Stimulated activated CD8-positive, alpha-beta memory T cell treated with anti-CD3 and anti-CD28 coated beads, Interleukin-7, amount 100 ng/mL, for 48 hours (primary cell): Measurements from ENCODE around the gene ZFAND3.

Experiments used
- DNase-seq, 2 donors: peaks; one replicate each; pipeline ENCODE4 v3.0.0-alpha.2; 2020; ENCODE audit warnings: low read depth in 1 of 2; ENCODE audit errors: extremely low read depth in 1 of 2

Gene ZFAND3

DNA sequence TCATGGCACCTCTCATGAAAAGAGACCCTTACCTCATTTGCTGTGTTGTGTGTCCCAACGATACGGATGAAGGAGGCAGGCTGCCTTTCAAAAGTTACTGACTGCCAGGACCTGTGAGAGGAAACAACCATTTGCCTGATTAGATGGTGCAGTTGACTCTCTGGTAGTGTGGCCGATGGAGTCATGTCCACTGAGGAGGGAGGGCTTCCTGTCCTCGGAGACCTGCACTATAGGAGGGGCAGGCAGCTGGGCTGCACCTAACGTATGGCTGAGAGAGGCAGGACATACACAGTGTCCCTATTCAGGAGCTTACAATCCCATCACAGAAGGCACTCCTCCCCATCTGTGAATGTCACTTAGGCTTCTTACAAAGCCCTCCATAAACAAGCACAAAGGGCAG is 373.0 kb downstream of the ZFAND3 start:
- DNase-seq, result no peak

DNA sequence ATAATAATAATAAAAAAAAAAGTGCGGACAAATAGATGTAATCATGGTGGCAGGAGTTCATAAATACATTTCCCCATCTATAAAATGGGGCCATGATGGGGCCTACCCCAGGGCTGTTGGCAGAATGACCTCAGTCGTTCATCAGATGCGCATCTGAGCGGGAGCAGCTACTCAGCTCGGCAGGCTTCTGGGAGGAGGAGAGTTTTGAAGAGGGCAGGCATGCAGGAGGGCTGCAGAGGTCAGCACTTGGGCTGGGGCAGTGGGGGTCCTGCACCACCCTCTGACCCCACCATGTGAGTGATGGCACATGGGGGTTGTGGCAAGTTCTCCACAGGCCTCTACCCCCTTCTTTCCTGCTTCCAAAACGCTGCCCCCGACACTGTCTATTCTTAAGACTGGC is 373.5 kb downstream of the ZFAND3 start:
- DNase-seq, result no peak

DNA sequence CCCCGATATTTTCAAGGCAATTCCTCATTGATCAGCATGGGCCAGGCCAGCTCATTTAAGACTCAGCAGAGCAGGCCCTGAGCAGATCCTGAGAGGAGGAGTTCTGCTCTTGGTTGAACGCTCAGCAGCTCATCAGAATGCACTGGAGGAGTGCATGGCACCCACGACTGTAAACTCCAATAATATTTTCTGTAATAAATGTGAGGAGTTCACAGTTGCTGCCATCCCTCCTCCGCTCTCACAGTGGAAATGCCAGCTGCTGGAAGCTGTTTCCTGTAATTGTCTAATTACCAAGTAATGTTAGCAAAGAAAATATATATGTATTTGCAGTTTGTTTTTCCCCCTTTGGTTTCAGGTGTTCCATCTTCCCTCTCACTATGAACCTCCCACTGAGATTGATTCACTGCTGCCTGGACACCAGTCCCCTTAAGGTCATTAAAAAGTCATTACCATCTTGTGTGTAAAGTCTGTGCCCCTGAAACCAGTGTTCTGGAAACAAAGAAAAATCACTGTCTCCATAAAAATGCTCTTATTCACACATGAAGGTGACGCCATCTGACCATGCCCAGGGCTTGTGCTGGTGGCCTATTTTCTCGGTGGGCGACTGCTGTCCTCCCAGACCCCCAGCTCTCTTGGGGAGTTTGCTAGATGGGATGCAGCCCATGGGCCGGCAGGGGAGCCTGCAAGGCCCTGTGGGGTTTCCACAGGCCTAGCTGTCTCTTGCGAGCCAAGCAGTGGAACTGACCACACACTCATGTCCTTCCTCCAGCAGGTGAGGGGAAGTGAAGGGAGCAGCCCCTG is 374.2 kb downstream of the ZFAND3 start:
- DNase-seq, result no peak

DNA sequence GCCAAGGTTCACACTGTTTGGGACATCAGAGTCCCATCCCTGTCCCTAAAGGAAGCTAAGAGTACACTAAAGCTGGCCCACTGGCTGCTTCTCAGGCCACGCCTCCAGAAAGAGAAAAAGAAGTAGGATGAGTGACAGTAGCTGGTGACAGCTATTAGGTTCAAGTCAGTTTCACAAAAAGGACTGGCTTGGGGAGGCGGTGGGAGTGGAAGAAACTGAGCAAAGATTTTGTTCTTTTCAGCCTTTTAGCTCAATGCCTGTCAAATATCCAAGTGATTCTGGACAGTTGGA is 374.7 kb downstream of the ZFAND3 start:
- no peak for DNase-seq

DNA sequence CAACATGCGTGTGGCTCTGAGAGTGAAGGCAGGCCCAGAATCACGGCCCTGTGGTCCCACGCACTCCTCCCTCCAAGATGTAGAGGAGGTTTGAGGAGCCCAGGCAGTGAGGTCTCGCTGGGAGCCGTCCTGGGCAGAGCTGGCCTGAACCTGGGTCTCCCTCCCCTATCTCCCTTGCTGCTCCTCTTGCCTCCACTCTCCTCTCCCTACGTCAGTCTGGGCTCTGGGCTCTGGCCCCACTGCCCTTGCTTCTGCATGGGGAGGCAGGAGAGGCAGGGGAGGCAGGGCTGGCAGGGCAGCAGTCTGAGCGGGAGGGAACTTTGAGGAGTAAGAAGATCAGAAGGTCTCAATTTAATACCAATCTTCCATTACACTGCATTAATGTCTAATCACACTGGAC is 375.1 kb downstream of the ZFAND3 start:
- no peak for DNase-seq

DNA sequence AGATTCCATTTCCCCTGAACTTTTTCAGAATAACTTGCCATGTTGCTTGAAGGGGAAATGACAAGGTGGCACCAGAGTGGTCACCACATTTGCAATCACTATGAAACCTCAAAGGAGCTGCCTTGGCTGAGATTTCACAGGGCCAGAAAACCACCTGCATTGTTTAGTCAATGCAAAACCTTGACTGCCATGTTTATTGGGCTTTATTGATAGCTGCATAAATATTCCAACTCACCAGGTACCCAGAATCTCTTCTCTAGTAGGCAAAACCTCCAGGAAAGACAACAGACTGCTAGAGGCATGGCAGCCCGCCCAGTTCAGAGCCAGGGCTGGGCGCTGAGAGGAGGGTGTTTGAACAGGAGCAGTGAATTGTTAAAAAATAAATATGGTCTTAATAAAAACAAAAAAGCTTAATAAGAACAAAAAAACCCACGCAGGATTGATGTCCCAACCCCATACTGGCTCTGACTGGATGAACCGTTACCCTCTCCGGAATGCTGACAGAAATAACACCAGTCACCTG is 375.6 kb downstream of the ZFAND3 start:
- no peak for DNase-seq

DNA sequence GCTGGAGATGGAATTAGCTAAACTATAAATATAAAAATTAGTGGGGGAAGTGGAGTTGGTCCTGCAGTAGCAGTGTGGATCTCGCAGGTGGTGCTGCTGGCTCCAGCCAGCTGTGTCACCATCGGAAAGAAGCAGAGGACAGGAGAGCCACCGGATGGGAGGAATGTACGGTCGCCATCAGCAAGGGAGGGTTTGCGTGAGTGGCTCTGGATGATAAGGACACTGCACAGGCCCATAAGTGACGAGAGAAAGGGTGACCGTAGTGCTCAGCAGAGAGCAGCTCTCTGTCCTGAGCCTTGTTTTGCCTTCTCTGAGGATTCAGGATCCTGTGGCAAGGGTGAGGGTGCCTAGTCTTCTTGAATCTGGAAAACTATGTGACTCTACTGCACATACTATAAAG is 378.7 kb downstream of the ZFAND3 start:
- no peak for DNase-seq
